ENCODE results near the gene SLC25A26. TPM values are rescaled to one million over a fixed set of nuclear protein-coding genes. Genes with fewer than 3 reads are reported as not detected.

Gene SLC25A26
- total and polyA plus RNA-seq, 2 of the 13 experiments (the other 11 are each of a cell fraction or from before 2014, with no cell fraction given) = 23.1 to 32.7 TPM

GRCh38 chr3:66342717-66343356, 122.0 kb downstream of the SLC25A26 start:
- Histone ChIP-seq H3K9ac (ENCODE audit: insufficient read depth, low read depth, low read length) (no peak overlapping the region), H2AFZ (ENCODE audit: low read length) (no peak overlapping the region), H3K4me3 (replicated peaks in 1 of 3; ENCODE audit: insufficient read depth in 1 of 3, low read depth in 2 of 3, low read length in 3 of 3) (no peak overlapping the region), H4K20me1 (ENCODE audit: insufficient read depth, low read length) (no peaks in the 10 kb centered on the region), H3K27me3 (ENCODE audit: control insufficient read depth in 1 of 2, insufficient read depth in 2 of 2, low read length in 2 of 2) (no peaks in the 10 kb centered on the region), H3K27ac (ENCODE audit: extremely low read length, insufficient read depth, low read length) (no peak overlapping the region), H3K4me1 (ENCODE audit: insufficient read depth, low read length) (peaks cover 18% of the 10 kb centered on the region), H3K36me3 (replicated peaks in 1 of 2; ENCODE audit: control insufficient read depth in 1 of 2, insufficient read depth in 2 of 2, low read length in 2 of 2) (peaks cover 0 to 2% of the 10 kb centered on the region in 2 experiments; a peak in 1 of 5 replicates), H3K4me2 (ENCODE audit: low read depth, low read length) (no peak overlapping the region), H3K79me2 (ENCODE audit: insufficient read depth, low read length) (no peaks in the 10 kb centered on the region), H3K9me3 (ENCODE audit: low read length) (no peaks in the 10 kb centered on the region)
- no peak for FAIRE-seq
- ChIA-PET CTCF (ENCODE audit: low intra/inter-chr PET ratio, low total read pairs) (no interaction called here), POLR2A (no interaction called here)
- WGBS (ENCODE audit: low lambda C conversion rate) = 94% methylated on average over 8 of the region's 8 CpGs
- BruUV-seq (replicated peaks) = no TSS peak
- no peak for DNase-seq (ENCODE audit: low spot score)
- in situ Hi-C loops (cut with HindIII; ENCODE audit: extremely low pct_ligation_motif_present, low pct_unique_long_range_greater_than_20kb) = no loop called here
- no peak for ATAC-seq
- intact Hi-C loops (cut with micrococcal nuclease; ENCODE audit: unreplicated experiment) = loop anchor here (5.0 kb wide), 1 partner anchor 51 kb away; no protein-coding TSS in a partner anchor
- TF ChIP-seq HMGXB4 (CRISPR knock-in tag; IDR thresholded peaks at IDR 0.05; ENCODE audit: borderline replicate concordance in 1 of 2, low read depth in 1 of 2) (no peak), ZNF333 (CRISPR knock-in tag; IDR thresholded peaks at IDR 0.05; ENCODE audit: borderline replicate concordance) (no peak), SP2 (CRISPR knock-in tag; IDR thresholded peaks at IDR 0.05) (no peak), MIER3 (CRISPR knock-in tag; IDR thresholded peaks at IDR 0.05; ENCODE audit: borderline replicate concordance) (no peak), RBM39 (IDR thresholded peaks at IDR 0.05; ENCODE audit: low read depth, low read length, poor library complexity, severe bottlenecking) (no peak), ZNF34 (CRISPR knock-in tag; IDR thresholded peaks at IDR 0.05; ENCODE audit: borderline replicate concordance) (no peak), ZFAT (CRISPR knock-in tag; conservative IDR thresholded peaks at IDR 0.05) (no peak), NCOA5 (CRISPR knock-in tag; IDR thresholded peaks at IDR 0.05) (no peak), FOXJ3 (CRISPR knock-in tag; IDR thresholded peaks at IDR 0.05; ENCODE audit: borderline replicate concordance) (no peak), HNRNPH1 (optimal IDR thresholded peaks at IDR 0.05; ENCODE audit: low read depth, low read length) (no peak), HNRNPUL1 (IDR thresholded peaks at IDR 0.05; ENCODE audit: low read depth, low read length) (no peak), RARA (CRISPR knock-in tag; IDR thresholded peaks at IDR 0.05) (no peak), TCF7L2 (IDR thresholded peaks at IDR 0.05; ENCODE audit: low read depth, low read length) (no peak), ZNF549 (CRISPR knock-in tag; IDR thresholded peaks at IDR 0.05) (no peak), NR1H2 (CRISPR knock-in tag; IDR thresholded peaks at IDR 0.05; ENCODE audit: borderline replicate concordance, low read depth) (no peak), ZBTB1 (CRISPR knock-in tag; IDR thresholded peaks at IDR 0.05; ENCODE audit: borderline replicate concordance) (no peak), SP4 (CRISPR knock-in tag; IDR thresholded peaks at IDR 0.05) (no peak), ZNF768 (CRISPR knock-in tag; IDR thresholded peaks at IDR 0.05) (no peak)
- TF ChIP-seq, protein P1, sequence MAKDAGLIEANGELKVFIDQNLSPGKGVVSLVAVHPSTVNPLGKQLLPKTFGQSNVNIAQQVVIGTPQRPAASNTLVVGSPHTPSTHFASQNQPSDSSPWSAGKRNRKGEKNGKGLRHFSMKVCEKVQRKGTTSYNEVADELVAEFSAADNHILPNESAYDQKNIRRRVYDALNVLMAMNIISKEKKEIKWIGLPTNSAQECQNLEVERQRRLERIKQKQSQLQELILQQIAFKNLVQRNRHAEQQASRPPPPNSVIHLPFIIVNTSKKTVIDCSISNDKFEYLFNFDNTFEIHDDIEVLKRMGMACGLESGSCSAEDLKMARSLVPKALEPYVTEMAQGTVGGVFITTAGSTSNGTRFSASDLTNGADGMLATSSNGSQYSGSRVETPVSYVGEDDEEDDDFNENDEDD (CRISPR knock-in tag; IDR thresholded peaks at IDR 0.05; ENCODE audit: borderline replicate concordance) = no peak
- TF ChIP-seq, protein P2, sequence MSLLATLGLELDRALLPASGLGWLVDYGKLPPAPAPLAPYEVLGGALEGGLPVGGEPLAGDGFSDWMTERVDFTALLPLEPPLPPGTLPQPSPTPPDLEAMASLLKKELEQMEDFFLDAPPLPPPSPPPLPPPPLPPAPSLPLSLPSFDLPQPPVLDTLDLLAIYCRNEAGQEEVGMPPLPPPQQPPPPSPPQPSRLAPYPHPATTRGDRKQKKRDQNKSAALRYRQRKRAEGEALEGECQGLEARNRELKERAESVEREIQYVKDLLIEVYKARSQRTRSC (CRISPR knock-in tag; IDR thresholded peaks at IDR 0.05; ENCODE audit: low read depth) = no peak
